Upper lobe of right lung (tissue), 1 donor: ENCODE data around the gene PRXL2B. TPM values are rescaled to one million over a fixed set of nuclear protein-coding genes. Genes with fewer than 3 reads are reported as not detected.
"Not testable (repeated sequence)": the region's sequence is repeated elsewhere in the genome, so short reads cannot be mapped to it uniquely, and the experiment has no call there.

Experiments
- ATAC-seq: fragments of 200-7000 bp; cut with Tn5 transposase; one replicate; pipeline ENCODE4 v1.9.1; 2020; ENCODE audit warnings: mild to moderate bottlenecking, moderate library complexity
- DNase-seq: peaks from one replicate; pipeline ENCODE4 v3.0.0-alpha.2; 2020
- H3K27ac ChIP-seq: fragments of 200-600 bp; one replicate; pipeline ENCODE4 v1.8.0; 2022
- H3K27me3 ChIP-seq: fragments of 200-600 bp; one replicate; pipeline ENCODE4 v1.8.0; 2022; ENCODE audit warnings: mild to moderate bottlenecking
- H3K36me3 ChIP-seq: fragments of 200-600 bp; one replicate; pipeline ENCODE4 v1.8.0; 2022
- H3K4me1 ChIP-seq: fragments of 200-600 bp; one replicate; pipeline ENCODE4 v1.8.0; 2022
- H3K4me3 ChIP-seq: fragments of 200-600 bp; one replicate; pipeline ENCODE4 v1.8.0; 2022; ENCODE audit warnings: mild to moderate bottlenecking
- H3K9me3 ChIP-seq: fragments of 200-600 bp; one replicate; pipeline ENCODE4 v1.8.0; 2022
- intact Hi-C: fragments of 100-400 bp; cut with DNase I; formaldehyde crosslinking; loops from one replicate; pipeline ENCODE4 v1.11.0; 2022
- total RNA-seq: library from RNA; stranded (reverse); fragmentation: NEBNext Ultra II Directional; extraction: Animal tissue kit (Norgen Biotek cat#: 25700); gene quantifications from one replicate; pipeline ENCODE4 v1.2.1, GENCODE V29; 2021
- TF ChIP-seq, protein P1 (sequence below): fragments of 200-600 bp; IDR thresholded peaks from one replicate; pipeline ENCODE4 v1.8.0; 2022; ENCODE audit warnings: antibody characterized with exemption
- donor health status: DM: no; HTN: yes; CAD: no; lungs with severe emphysema.

The PRXL2B gene
- total RNA-seq, 1 donor from 2014 or later = 25.9 TPM

DNA sequence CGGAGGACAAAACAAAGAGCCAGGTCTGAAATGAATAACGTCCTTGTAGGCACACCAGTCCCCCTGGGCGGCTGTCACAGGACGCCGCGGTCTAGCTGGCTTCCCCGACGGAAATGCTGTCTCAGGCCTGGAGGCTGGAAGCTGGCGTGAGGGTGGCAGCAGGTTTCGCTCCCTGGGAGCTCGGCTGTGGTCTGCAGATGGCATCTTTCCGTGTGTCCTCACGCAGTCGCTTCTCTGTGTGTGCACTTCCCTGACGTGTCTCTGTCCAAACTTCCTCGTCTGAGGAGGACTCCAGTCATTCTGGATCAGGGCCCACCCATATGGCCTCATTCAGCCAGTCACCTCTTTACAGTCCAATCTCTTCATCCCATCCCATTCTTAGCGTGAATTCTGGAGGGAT lies 16.2 kb upstream of the PRXL2B start:
- Histone ChIP-seq H3K9me3 (no peaks in the 10 kb centered on the region), H3K27me3 (no peaks in the 10 kb centered on the region), H3K27ac (no peak overlapping the region), H3K4me3 (no peak overlapping the region), H3K4me1 (no peaks in the 10 kb centered on the region), H3K36me3 (no peaks in the 10 kb centered on the region)
- TF ChIP-seq, protein P1, sequence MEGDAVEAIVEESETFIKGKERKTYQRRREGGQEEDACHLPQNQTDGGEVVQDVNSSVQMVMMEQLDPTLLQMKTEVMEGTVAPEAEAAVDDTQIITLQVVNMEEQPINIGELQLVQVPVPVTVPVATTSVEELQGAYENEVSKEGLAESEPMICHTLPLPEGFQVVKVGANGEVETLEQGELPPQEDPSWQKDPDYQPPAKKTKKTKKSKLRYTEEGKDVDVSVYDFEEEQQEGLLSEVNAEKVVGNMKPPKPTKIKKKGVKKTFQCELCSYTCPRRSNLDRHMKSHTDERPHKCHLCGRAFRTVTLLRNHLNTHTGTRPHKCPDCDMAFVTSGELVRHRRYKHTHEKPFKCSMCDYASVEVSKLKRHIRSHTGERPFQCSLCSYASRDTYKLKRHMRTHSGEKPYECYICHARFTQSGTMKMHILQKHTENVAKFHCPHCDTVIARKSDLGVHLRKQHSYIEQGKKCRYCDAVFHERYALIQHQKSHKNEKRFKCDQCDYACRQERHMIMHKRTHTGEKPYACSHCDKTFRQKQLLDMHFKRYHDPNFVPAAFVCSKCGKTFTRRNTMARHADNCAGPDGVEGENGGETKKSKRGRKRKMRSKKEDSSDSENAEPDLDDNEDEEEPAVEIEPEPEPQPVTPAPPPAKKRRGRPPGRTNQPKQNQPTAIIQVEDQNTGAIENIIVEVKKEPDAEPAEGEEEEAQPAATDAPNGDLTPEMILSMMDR = no peak
- intact Hi-C loops = no loop called here
- ATAC-seq (no peak), DNase-seq (no peak)

DNA sequence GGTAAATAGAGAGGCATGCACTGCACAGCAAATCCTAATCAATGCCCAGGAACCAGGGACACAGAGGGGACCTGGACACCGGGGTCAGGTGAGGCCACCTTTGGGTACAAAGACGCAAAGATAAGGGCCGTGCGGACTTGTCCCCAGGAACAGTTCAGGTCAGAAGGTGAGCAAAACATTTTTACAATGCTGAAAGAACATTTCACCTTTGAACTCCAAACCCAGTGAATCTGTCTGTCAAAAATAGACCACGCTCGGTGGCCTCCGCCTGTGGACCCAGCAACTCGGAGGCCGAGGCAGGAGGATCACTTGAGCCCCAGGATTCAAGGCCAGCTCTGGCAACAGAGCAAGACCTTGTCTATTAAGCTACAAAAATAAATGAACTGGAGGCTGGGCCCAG lies 15.2 kb upstream of the PRXL2B start:
- Histone ChIP-seq H3K9me3 (no peaks in the 10 kb centered on the region), H3K4me3 (no peak overlapping the region), H3K27me3 (no peaks in the 10 kb centered on the region), H3K27ac (no peak overlapping the region), H3K4me1 (peaks cover 9% of the 10 kb centered on the region), H3K36me3 (no peaks in the 10 kb centered on the region)
- DNase-seq (no peak), ATAC-seq (no peak)
- TF ChIP-seq, protein P1 = no peak
- intact Hi-C loops = no loop called here

DNA sequence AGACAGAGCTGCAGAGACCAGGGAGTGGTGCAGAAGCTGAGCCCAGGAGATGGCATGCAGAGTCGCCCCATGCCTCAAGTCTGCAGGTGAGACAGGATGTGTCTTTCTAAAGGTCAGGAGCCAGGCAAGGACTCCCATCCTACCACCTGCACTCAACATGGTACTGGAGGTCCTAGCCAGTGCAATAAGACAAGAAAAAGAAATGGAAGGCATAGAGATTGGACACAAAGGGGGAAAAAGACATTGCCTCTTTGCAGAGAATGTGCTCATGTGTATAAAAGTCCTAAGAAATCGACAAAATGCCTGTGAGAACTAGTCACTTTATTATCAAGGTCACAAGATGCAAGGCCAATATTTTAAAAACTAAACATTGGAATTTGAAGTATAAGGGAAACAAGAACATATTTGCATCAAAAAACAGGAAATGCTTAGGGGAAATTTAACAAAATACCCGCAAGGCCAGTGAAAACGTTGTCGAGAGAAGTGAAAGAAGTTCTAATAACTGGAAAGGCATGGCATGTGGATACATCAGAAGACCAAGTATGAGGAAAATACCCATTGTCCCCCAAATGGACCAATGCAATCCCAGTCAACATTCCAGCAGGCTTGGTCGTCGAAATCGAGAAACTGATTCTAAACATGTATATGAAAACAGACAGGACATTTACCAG lies 13.2 kb upstream of the PRXL2B start:
- DNase-seq (no peak), ATAC-seq (no peak)
- no peak overlapping the region for H3K4me3 ChIP-seq
- intact Hi-C loops = no loop called here
- no peak overlapping the region for H3K27ac ChIP-seq
- H3K36me3 ChIP-seq = no peaks in the 10 kb centered on the region
- H3K4me1 ChIP-seq = peaks cover 18% of the 10 kb centered on the region
- TF ChIP-seq, protein P1 = no peak
- no peaks in the 10 kb centered on the region for H3K27me3 ChIP-seq
- no peaks in the 10 kb centered on the region for H3K9me3 ChIP-seq

DNA sequence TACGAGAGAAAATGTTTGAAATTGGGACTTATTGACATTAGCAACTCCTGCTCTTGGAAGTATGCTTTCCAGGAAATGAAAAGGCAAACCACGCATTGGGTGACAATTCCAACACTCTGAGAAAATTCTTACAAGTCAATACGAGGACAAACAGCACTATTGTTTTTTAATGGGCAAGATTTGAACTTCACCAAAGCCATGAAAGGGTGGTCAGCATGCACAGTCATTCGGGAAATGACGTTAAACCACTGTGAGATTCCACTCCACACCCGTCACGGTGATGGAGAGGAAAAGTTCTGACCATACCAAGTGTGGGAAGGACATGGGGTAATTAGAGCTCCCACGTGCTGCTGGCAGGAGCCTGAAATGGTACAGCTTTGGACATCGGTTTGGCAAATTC lies 12.2 kb upstream of the PRXL2B start:
- intact Hi-C loops = no loop called here
- H3K36me3 ChIP-seq = no peaks in the 10 kb centered on the region
- H3K4me1 ChIP-seq = peaks cover 24% of the 10 kb centered on the region
- H3K27ac ChIP-seq = no peak overlapping the region
- DNase-seq = no peak
- H3K4me3 ChIP-seq = no peak overlapping the region
- no peaks in the 10 kb centered on the region for H3K27me3 ChIP-seq
- TF ChIP-seq, protein P1 = no peak
- no peak for ATAC-seq
- H3K9me3 ChIP-seq = no peaks in the 10 kb centered on the region

DNA sequence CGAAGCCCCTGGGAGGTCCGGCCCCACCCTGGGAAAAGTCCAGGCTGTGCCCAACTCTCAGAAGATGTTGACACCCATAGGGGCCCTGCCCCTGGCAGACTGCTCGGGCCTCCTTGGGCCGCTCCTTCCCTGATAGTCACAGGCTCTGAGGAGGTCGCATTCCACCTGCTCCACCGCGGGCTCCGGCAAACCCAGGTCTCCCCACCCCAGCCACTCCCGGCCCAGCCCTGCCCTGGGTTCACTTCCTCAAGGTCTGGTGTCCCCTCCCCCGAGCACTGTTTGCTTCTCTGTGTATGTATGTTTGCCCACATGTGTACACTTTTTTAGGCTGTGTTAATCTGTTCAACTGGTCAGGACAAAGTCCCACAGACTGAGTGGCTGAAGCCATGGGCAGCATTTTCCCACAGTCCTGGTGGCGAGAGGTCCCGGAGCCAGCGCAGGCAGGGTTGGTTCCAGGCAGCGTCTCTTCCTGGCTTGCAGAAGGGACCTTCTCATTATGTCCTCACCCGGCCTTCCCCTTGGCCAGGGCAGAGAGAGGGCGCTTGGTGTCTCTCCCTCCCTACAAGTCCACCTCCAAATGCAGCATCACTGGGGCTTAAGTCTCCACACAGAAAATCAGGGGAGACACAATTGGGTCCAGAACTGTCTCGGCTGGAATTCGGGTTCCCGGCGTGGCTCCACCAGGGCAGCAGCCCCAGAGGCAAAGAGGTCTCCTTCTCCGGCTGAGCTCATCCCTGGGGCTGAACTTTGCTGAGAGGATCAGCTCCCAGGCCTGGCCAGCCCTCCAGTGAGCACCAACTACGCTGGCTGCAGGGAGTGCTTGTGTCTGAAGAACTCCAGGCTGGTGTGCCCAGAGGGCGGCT lies 10.5 kb upstream of the PRXL2B start:
- ATAC-seq (peak; percentile 35), DNase-seq (peak; percentile 69)
- Histone ChIP-seq H3K27me3 (no peaks in the 10 kb centered on the region), H3K4me3 (no peak overlapping the region), H3K27ac (peak overlapping the region; percentile 56), H3K4me1 (peaks cover 24% of the 10 kb centered on the region), H3K9me3 (no peaks in the 10 kb centered on the region), H3K36me3 (no peaks in the 10 kb centered on the region)
- intact Hi-C loops = no loop called here
- TF ChIP-seq, protein P1 = no peak

DNA sequence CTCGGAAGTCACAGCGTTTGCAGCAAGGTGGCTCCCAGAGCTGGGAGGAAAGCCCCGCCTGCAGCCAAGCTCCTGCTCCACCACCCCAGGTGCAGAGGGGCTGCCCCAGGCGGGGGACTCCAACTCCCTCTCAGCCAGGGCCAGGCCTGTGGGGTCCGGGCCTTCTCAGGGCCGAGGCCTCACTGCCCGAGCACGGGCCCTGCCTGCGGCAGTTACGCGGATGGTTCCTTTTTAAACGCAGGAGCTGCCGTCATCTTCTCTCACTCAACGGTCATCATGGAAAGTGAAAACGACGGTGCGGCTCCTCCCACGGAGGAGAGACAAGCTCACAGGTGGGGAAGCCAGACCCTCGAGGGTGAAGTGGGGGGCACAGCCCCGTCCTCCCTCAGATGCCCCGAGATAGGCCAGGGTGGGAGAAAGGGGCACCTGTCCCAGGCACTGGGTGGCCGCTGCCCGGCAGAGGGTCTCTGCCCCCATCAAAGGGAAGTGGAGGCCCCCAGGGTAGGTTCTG lies 9.0 kb upstream of the PRXL2B start:
- peak overlapping the region; percentile 19 for H3K4me3 ChIP-seq
- H3K36me3 ChIP-seq, H3K9me3 ChIP-seq, intact Hi-C loops, ATAC-seq, H3K27me3 ChIP-seq: not testable (repeated sequence)
- peaks cover 30% of the 10 kb centered on the region for H3K4me1 ChIP-seq
- peak overlapping the region; percentile 87 for H3K27ac ChIP-seq
- peak; percentile 52 for DNase-seq
